OCI-LY7 (cell line): ENCODE measurements around the gene DQX1. TPM values are rescaled to one million over a fixed set of nuclear protein-coding genes. Genes with fewer than 3 reads are reported as not detected.
A peak's percentile ranks its signal among the peaks of the same experiment; 100 is the strongest.

ENCODE experiments used
- BruUV-seq: library from RNA; stranded (reverse); fragments of 400-500 nt; replicated peaks from 2 replicates; lab custom pipeline; 2021; lab: Mats Ljungman, UMichigan
- CTCF ChIA-PET: fragments of 300-600 bp; sonication (Branson Sonifier 250); formaldehyde crosslinking; loops from one replicate; lab custom pipeline; 2022; ENCODE audit warnings: antibody characterized with exemption; ENCODE audit not compliant: unreplicated experiment; lab: Charles Lee
- POLR2A ChIA-PET: fragments of 300-600 bp; sonication (Branson Sonifier 250); formaldehyde crosslinking; loops from one replicate; lab custom pipeline; 2022; ENCODE audit warnings: antibody characterized with exemption; lab: Charles Lee
- DNase-seq: peaks from one replicate; pipeline ENCODE4 v3.0.0-alpha.2; 2015; ENCODE audit warnings: low spot score
- H2AFZ ChIP-seq: fragments of 200-600 bp; sonication (generic), shearing (Covaris generic); 2 replicates; pipeline ENCODE4 v1.6.1; 2014; ENCODE audit warnings: mild to moderate bottlenecking, antibody characterized with exemption, low read length, moderate library complexity
- H3K27ac ChIP-seq: fragments of 200-600 bp; sonication (generic); 2 replicates; pipeline ENCODE4 v1.5.1; 2014; ENCODE audit warnings: mixed run types, low read depth, mild to moderate bottlenecking, moderate library complexity, low read length, inconsistent platforms; ENCODE audit not compliant: poor library complexity, severe bottlenecking
- H3K36me3 ChIP-seq: fragments of 200-600 bp; sonication (generic); 2 replicates; pipeline ENCODE4 v1.6.1; 2014; ENCODE audit warnings: mild to moderate bottlenecking, antibody characterized with exemption, low read length, moderate library complexity, mixed read lengths; ENCODE audit not compliant: insufficient read depth
- H3K4me1 ChIP-seq: fragments of 200-600 bp; sonication (generic); 2 replicates; pipeline ENCODE4 v1.5.1; 2014; ENCODE audit warnings: mild to moderate bottlenecking, low read length; ENCODE audit not compliant: insufficient read depth, poor library complexity, severe bottlenecking
- H3K4me2 ChIP-seq: fragments of 200-600 bp; sonication (generic); 2 replicates; pipeline ENCODE4 v1.6.1; 2014; ENCODE audit warnings: mild to moderate bottlenecking, low read length
- H3K4me3 ChIP-seq: fragments of 200-600 bp; sonication (generic); 2 replicates; pipeline ENCODE4 v1.5.1; 2014; ENCODE audit warnings: mild to moderate bottlenecking, low read depth, low read length; ENCODE audit not compliant: poor library complexity, severe bottlenecking
- H3K79me2 ChIP-seq: fragments of 200-600 bp; sonication (generic); 2 replicates; pipeline ENCODE4 v1.6.1; 2016; ENCODE audit warnings: low read depth, mild to moderate bottlenecking, low read length, moderate library complexity, mixed read lengths; ENCODE audit not compliant: insufficient read depth
- H3K9me2 ChIP-seq: fragments of 200-600 bp; sonication (generic); 2 replicates; pipeline ENCODE4 v1.6.1; 2016; ENCODE audit warnings: mild to moderate bottlenecking, low read length, mixed read lengths; ENCODE audit not compliant: insufficient read depth
- H3K9me3 ChIP-seq: fragments of 200-600 bp; sonication (generic); 2 replicates; pipeline ENCODE4 v1.6.1; 2014; ENCODE audit warnings: mild to moderate bottlenecking, mixed run types, low read length, mixed read lengths
- H4K20me1 ChIP-seq: fragments of 200-600 bp; sonication (generic); 2 replicates; pipeline ENCODE4 v1.6.1; 2014; ENCODE audit warnings: mild to moderate bottlenecking, antibody characterized with exemption, low read length, moderate library complexity, mixed read lengths; ENCODE audit not compliant: insufficient read depth
- CTCF ChIP-seq: fragments of 200-600 bp; sonication (generic); conservative IDR thresholded peaks from 2 replicates; pipeline ENCODE4 v1.5.1; 2014; ENCODE audit warnings: mild to moderate bottlenecking, antibody characterized with exemption, low read length, moderate library complexity, mixed read lengths
- EZH2phosphoT487 ChIP-seq: fragments of 200-600 bp; sonication (generic); IDR thresholded peaks from 2 replicates; pipeline ENCODE4 v1.6.1; 2018; ENCODE audit warnings: low read depth, borderline replicate concordance, mild to moderate bottlenecking, mixed run types, antibody characterized with exemption, low read length, moderate library complexity, mixed read lengths
- intact Hi-C: fragments of 100-400 bp; cut with micrococcal nuclease; formaldehyde crosslinking; loops from one replicate; pipeline ENCODE4 v1.10.0; 2022; ENCODE audit not compliant: unreplicated experiment
- total RNA-seq, 2 experiments: library from RNA; depleted of rRNA in 1 of 2; stranded (reverse); fragments of >200 nt in 1 of 2; shearing (Covaris generic) in 1 of 2; gene quantifications; 2 replicates each; pipeline ENCODE4 v1.2.3, GENCODE V29; 2014 to 2022

Gene DQX1
- total RNA-seq, 2 experiments from 2014 or later: 0.32 to 0.76 TPM

GRCh38 chr2:74498500-74499266 is 27.3 kb downstream of the DQX1 start:
- CTCF ChIA-PET: no interaction called here
- POLR2A ChIA-PET: no interaction called here

GRCh38 chr2:74497777-74498499 is 28.1 kb downstream of the DQX1 start:
- peaks cover 15% of the 10 kb centered on the region for H3K36me3 ChIP-seq
- no peak overlapping the region for H3K4me2 ChIP-seq
- H2AFZ ChIP-seq: no peak overlapping the region
- intact Hi-C loops: no loop called here
- no peaks in the 10 kb centered on the region for H3K9me3 ChIP-seq
- BruUV-seq: no TSS peak
- no peaks in the 10 kb centered on the region for H3K79me2 ChIP-seq
- no peaks in the 10 kb centered on the region for H4K20me1 ChIP-seq
- peaks cover 9% of the 10 kb centered on the region for H3K4me1 ChIP-seq
- H3K27ac ChIP-seq: no peak overlapping the region
- ChIA-PET POLR2A (no interaction called here), CTCF (no interaction called here)
- H3K9me2 ChIP-seq: no peaks in the 10 kb centered on the region
- no peak overlapping the region for H3K4me3 ChIP-seq
- no peak for TF ChIP-seq EZH2phosphoT487
- TF ChIP-seq CTCF: no peak
- no peak for DNase-seq

More at GRCh38 chr2:74498500-74499266, 27.3 kb downstream of the DQX1 start:
- Histone ChIP-seq H3K36me3 (peaks cover 8% of the 10 kb centered on the region), H3K79me2 (no peaks in the 10 kb centered on the region), H3K4me1 (peaks cover 9% of the 10 kb centered on the region), H4K20me1 (no peaks in the 10 kb centered on the region), H3K4me3 (no peak overlapping the region), H3K27ac (no peak overlapping the region), H3K4me2 (peak overlapping the region; percentile 16; the same call in 1 of the 2 replicates), H3K9me3 (no peaks in the 10 kb centered on the region), H3K9me2 (no peaks in the 10 kb centered on the region), H2AFZ (no peak overlapping the region)
- intact Hi-C loops: no loop called here
- peak; percentile 83 for TF ChIP-seq EZH2phosphoT487
- no peak for TF ChIP-seq CTCF
- no TSS peak for BruUV-seq
- DNase-seq: no peak
